Measurements from ENCODE around the gene TRPC5OS. TPM values are rescaled to one million over a fixed set of nuclear protein-coding genes. Genes with fewer than 3 reads are reported as not detected.
A peak's percentile ranks its signal among the peaks of the same experiment; 100 is the strongest.

TRPC5OS gene
- total RNA-seq, 2 donors from 2014 or later = 0.26 TPM; not detected in 1

DNA sequence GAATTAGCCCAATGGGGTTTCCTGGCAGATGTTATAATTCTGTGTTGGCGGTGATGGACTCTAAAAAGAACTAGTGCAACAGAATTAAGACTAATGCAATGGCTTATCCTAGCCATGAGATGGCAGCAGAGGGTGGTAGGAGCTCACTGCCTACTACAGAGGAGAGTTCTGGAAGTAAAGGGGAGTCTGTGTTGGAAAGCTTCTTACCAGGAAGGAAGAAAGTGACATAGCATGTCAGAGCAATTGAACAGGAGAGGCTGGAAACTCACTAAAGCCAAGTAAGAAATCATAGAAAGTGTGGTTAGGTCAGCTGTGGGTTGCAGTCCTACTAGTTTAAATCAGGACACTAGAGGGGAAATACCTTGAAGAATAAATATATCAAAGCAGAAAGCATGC is 6.3 kb upstream of the TRPC5OS start:
- no peaks in the 10 kb centered on the region for H3K4me1 ChIP-seq
- H3K27me3 ChIP-seq = no peaks in the 10 kb centered on the region
- H3K36me3 ChIP-seq (replicated peaks in 1 of 2; ENCODE audit: insufficient read depth in 1 of 2, low read depth in 2 of 2) = no peaks in the 10 kb centered on the region
- DNase-seq (peak; percentile 22 to 49 (median 42)), ATAC-seq (peak; percentile 92)
- H3K9me3 ChIP-seq = no peaks in the 10 kb centered on the region
- no peak overlapping the region for H3K4me3 ChIP-seq
- no peak for TF ChIP-seq POLR2A (IDR thresholded peaks at IDR 0.05)
- TF ChIP-seq, protein P1, sequence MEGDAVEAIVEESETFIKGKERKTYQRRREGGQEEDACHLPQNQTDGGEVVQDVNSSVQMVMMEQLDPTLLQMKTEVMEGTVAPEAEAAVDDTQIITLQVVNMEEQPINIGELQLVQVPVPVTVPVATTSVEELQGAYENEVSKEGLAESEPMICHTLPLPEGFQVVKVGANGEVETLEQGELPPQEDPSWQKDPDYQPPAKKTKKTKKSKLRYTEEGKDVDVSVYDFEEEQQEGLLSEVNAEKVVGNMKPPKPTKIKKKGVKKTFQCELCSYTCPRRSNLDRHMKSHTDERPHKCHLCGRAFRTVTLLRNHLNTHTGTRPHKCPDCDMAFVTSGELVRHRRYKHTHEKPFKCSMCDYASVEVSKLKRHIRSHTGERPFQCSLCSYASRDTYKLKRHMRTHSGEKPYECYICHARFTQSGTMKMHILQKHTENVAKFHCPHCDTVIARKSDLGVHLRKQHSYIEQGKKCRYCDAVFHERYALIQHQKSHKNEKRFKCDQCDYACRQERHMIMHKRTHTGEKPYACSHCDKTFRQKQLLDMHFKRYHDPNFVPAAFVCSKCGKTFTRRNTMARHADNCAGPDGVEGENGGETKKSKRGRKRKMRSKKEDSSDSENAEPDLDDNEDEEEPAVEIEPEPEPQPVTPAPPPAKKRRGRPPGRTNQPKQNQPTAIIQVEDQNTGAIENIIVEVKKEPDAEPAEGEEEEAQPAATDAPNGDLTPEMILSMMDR (IDR thresholded peaks at IDR 0.05) = peak; percentile 38 to 83 (median 65)
- H3K27ac ChIP-seq = peak overlapping the region in 2 of 4 donors; percentile 41 to 50
- intact Hi-C loops (cut with DNase I) = no loop called here
- WGBS, 2 donors = 7 to 20% methylated on average over 1 of the region's 1 CpG

GRCh38 chrX:111874241-111874640 is 1.7 kb upstream of the TRPC5OS start:
- Histone ChIP-seq H3K4me3 (no peak overlapping the region), H3K36me3 (replicated peaks in 1 of 2; ENCODE audit: insufficient read depth in 1 of 2, low read depth in 2 of 2) (no peaks in the 10 kb centered on the region), H3K4me1 (no peaks in the 10 kb centered on the region), H3K27ac (no peak overlapping the region), H3K27me3 (no peaks in the 10 kb centered on the region), H3K9me3 (no peaks in the 10 kb centered on the region)
- DNase-seq (no peak), ATAC-seq (no peak)
- TF ChIP-seq POLR2A (IDR thresholded peaks at IDR 0.05) = no peak
- TF ChIP-seq, protein P1 (IDR thresholded peaks at IDR 0.05) = no peak
- intact Hi-C loops (cut with DNase I) = no loop called here
- 90 to 92% methylated on average over 2 to 3 of the region's 3 CpGs for WGBS, 2 donors

DNA sequence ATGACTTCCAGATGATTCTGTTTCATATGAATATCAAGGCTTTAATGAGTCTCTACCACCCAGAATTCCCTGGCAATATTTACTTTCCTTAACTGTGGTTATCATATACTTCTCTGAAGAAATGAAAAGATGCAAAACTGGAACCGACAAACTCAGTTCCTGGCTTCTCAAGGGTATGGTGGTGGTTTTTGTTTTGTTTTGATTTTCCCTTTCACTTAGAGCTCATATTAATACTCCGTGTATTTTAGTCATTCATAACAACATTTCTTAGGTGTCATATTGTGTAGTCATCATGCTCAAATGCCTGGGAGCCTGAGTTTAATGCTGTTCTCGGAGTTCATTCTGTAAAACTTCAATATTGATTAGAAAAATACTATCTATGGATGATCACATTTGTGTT is 665 bp downstream of the TRPC5OS start:
- H3K9me3 ChIP-seq = no peaks in the 10 kb centered on the region
- H3K27me3 ChIP-seq = no peaks in the 10 kb centered on the region
- H3K27ac ChIP-seq = no peak overlapping the region
- no peak for ATAC-seq
- 60 to 61% methylated on average over 3 of the region's 3 CpGs for WGBS, 2 donors
- DNase-seq = no peak
- no peaks in the 10 kb centered on the region for H3K4me1 ChIP-seq
- H3K4me3 ChIP-seq = no peak overlapping the region
- H3K36me3 ChIP-seq (replicated peaks in 1 of 2; ENCODE audit: insufficient read depth in 1 of 2, low read depth in 2 of 2) = no peaks in the 10 kb centered on the region
- intact Hi-C loops (cut with DNase I) = no loop called here
- TF ChIP-seq POLR2A (IDR thresholded peaks at IDR 0.05) = no peak
- TF ChIP-seq, protein P1 (IDR thresholded peaks at IDR 0.05) = no peak

GRCh38 chrX:111877681-111878080 is 1.7 kb downstream of the TRPC5OS start:
- no peaks in the 10 kb centered on the region for H3K27me3 ChIP-seq
- DNase-seq (no peak), ATAC-seq (no peak)
- H3K9me3 ChIP-seq = no peaks in the 10 kb centered on the region
- intact Hi-C loops (cut with DNase I) = no loop called here
- H3K36me3 ChIP-seq (replicated peaks in 1 of 2; ENCODE audit: insufficient read depth in 1 of 2, low read depth in 2 of 2) = no peaks in the 10 kb centered on the region
- WGBS, 2 donors = 47 to 69% methylated on average over 3 of the region's 3 CpGs
- H3K27ac ChIP-seq = no peak overlapping the region
- no peak overlapping the region for H3K4me3 ChIP-seq
- TF ChIP-seq POLR2A (IDR thresholded peaks at IDR 0.05) = no peak
- TF ChIP-seq, protein P1 (IDR thresholded peaks at IDR 0.05) = no peak
- no peaks in the 10 kb centered on the region for H3K4me1 ChIP-seq

DNA sequence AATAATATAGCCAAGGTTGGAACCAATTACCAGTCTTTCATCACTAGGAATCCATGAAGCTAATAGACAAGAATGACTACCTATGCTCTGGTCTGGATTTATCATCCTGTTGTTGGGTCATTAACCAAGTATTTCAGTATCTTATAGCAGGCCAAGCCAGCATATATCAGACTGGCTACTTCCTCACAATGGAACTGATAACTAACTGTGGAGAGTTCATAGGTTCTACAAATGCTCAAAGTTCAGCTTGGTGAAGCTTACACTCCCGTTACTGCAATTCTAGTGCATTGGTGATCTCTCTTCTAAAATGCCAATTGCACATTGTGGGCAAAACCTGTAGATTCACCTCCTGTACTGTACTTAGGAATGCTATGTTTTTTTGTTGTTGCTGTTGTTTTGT is 4.8 kb downstream of the TRPC5OS start:
- Histone ChIP-seq H3K9me3 (no peaks in the 10 kb centered on the region), H3K27me3 (no peaks in the 10 kb centered on the region), H3K27ac (no peak overlapping the region), H3K36me3 (replicated peaks in 1 of 2; ENCODE audit: insufficient read depth in 1 of 2, low read depth in 2 of 2) (no peaks in the 10 kb centered on the region), H3K4me1 (no peaks in the 10 kb centered on the region), H3K4me3 (no peak overlapping the region)
- no peak for DNase-seq
- 83 to 100% methylated on average over 1 of the region's 1 CpG for WGBS, 2 donors
- no peak for ATAC-seq
- TF ChIP-seq, protein P1 (IDR thresholded peaks at IDR 0.05) = no peak
- TF ChIP-seq POLR2A (IDR thresholded peaks at IDR 0.05) = no peak
- intact Hi-C loops (cut with DNase I) = no loop called here

Data from body of pancreas (tissue), 4 donors.